ENCODE results near the gene NR4A2.

- no peak for TF ChIP-seq ELK4 (IDR thresholded peaks at IDR 0.05; ENCODE audit: borderline replicate concordance, low read depth, low read length)
- TF ChIP-seq ZSCAN30 (tag by site-specific recombination; IDR thresholded peaks at IDR 0.05): no peak
- TF ChIP-seq ZNF2 (tag by site-specific recombination; IDR thresholded peaks at IDR 0.05): no peak
- TF ChIP-seq ZNF239 (tag by site-specific recombination; IDR thresholded peaks at IDR 0.05): no peak
- TF ChIP-seq WT1 (tag by site-specific recombination; IDR thresholded peaks at IDR 0.05): no peak
These were observed 11.9 kb downstream of the NR4A2 start for GRCh38 chr2:156320486-156321098.
